H1 (cell line): ENCODE results near the gene MTM1. TPM values are rescaled to one million over a fixed set of nuclear protein-coding genes. Genes with fewer than 3 reads are reported as not detected.

Source experiments
- CTCF ChIA-PET: fragments of 300-600 bp; sonication (Branson Sonifier 250); formaldehyde crosslinking; loops from one replicate; lab custom pipeline; 2021; ENCODE audit not compliant: partially characterized antibody; lab: Charles Lee
- POLR2A ChIA-PET: fragments of 300-600 bp; sonication (Branson Sonifier 250); formaldehyde crosslinking; loops from one replicate; lab custom pipeline; 2021; ENCODE audit warnings: inconsistent platforms; ENCODE audit not compliant: partially characterized antibody; lab: Charles Lee
- DNase-seq, 2 experiments: peaks; one replicate each; pipeline versions ENCODE4 v3.0.0 to v3.0.0-alpha.2; 2010 to 2022; ENCODE audit warnings: low spot score in 2 of 2, low read depth in 1 of 2, mixed read lengths in 1 of 2
- FAIRE-seq: peaks from 2 replicates; lab custom pipeline; 2011; peaks lifted over from hg19 to GRCh38; lab: Jason Lieb, UNC
- H2AFZ ChIP-seq: 2 replicates; pipeline ENCODE4 v1.8.1; 2012; ENCODE audit warnings: low read length, inconsistent platforms
- H2AK5ac ChIP-seq: 2 replicates; pipeline ENCODE4 v1.6.1; 2013; ENCODE audit warnings: low read depth, low read length
- H2BK120ac ChIP-seq: replicated peaks from 2 replicates; pipeline ENCODE3; 2013; ENCODE audit warnings: low read depth, low read length, inconsistent platforms
- H2BK12ac ChIP-seq: 2 replicates; pipeline ENCODE4 v1.6.1; 2013; ENCODE audit warnings: low read depth, low read length
- H2BK15ac ChIP-seq: 2 replicates; pipeline ENCODE4 v1.6.1; 2013; ENCODE audit warnings: low read length
- H2BK20ac ChIP-seq: 2 replicates; pipeline ENCODE4 v1.6.1; 2013; ENCODE audit warnings: low read length
- H2BK5ac ChIP-seq: 2 replicates; pipeline ENCODE4 v1.6.1; 2013; ENCODE audit warnings: low read depth, low read length
- H3K14ac ChIP-seq: 2 replicates; pipeline ENCODE4 v1.6.1; 2013; ENCODE audit warnings: inconsistent platforms; ENCODE audit not compliant: insufficient read length
- H3K18ac ChIP-seq: 2 replicates; pipeline ENCODE4 v1.6.1; 2013; ENCODE audit warnings: low read length; ENCODE audit errors: extremely low read depth
- H3K23ac ChIP-seq: 2 replicates; pipeline ENCODE4 v1.6.1; 2013; ENCODE audit warnings: inconsistent platforms; ENCODE audit not compliant: insufficient read length
- H3K23me2 ChIP-seq: 2 replicates; pipeline ENCODE4 v1.6.1; 2013; ENCODE audit warnings: low read depth, low read length
- H3K27ac ChIP-seq: 2 replicates; pipeline ENCODE4 v1.6.1; 2011; ENCODE audit warnings: low read depth, low read length, inconsistent platforms
- H3K27me3 ChIP-seq, 4 experiments: replicated peaks in 1 of 4; 1 replicate in 1 of 4; 2 replicates in 3 of 4; pipeline versions ENCODE4 v1.6.1 to v1.8.1; 2011 to 2013; ENCODE audit warnings: low read length in 3 of 4, mild to moderate bottlenecking in 3 of 4, inconsistent platforms in 2 of 4, mixed read lengths in 2 of 4, moderate library complexity in 1 of 4; ENCODE audit not compliant: control insufficient read depth in 3 of 4, insufficient read depth in 3 of 4; ENCODE audit errors: extremely low read depth in 1 of 4
- H3K36me3 ChIP-seq, 4 experiments: 2 replicates each; pipeline versions ENCODE4 v1.6.1 to v1.8.1; 2011 to 2013; ENCODE audit warnings: mild to moderate bottlenecking in 4 of 4, low read length in 3 of 4, moderate library complexity in 2 of 4, control low read depth in 1 of 4, inconsistent platforms in 1 of 4; ENCODE audit not compliant: insufficient read depth in 4 of 4, control insufficient read depth in 2 of 4
- H3K4ac ChIP-seq: replicated peaks from 2 replicates; pipeline ENCODE3; 2013; ENCODE audit warnings: low read length, low read depth, mixed read lengths, inconsistent platforms; ENCODE audit not compliant: insufficient read length
- H3K4me1 ChIP-seq, 4 experiments: replicated peaks in 1 of 4; 1 replicate in 1 of 4; 2 replicates in 3 of 4; pipeline versions ENCODE4 v1.6.1 to v1.8.1; 2011 to 2013; ENCODE audit warnings: low read length in 3 of 4, inconsistent platforms in 2 of 4, mixed read lengths in 1 of 4; ENCODE audit not compliant: insufficient read depth in 4 of 4, control insufficient read depth in 3 of 4
- H3K4me2 ChIP-seq, 2 experiments: 2 replicates each; pipeline versions ENCODE4 v1.6.1 to v1.8.1; 2011 to 2013; ENCODE audit warnings: low read depth in 2 of 2, low read length in 2 of 2, control low read depth in 1 of 2, inconsistent platforms in 1 of 2, mild to moderate bottlenecking in 1 of 2; ENCODE audit not compliant: insufficient read depth in 1 of 2
- H3K4me3 ChIP-seq, 4 experiments: fragments of 200-600, 300-600 bp in 1 of 4; sonication (generic), shearing (Covaris generic), sonication (Bioruptor Twin) in 1 of 4; 2 replicates each; pipeline versions ENCODE4 v1.5.1 to v1.8.1; 2011 to 2016; ENCODE audit warnings: low read length in 4 of 4, low read depth in 3 of 4, control low read depth in 2 of 4, inconsistent platforms in 2 of 4, mild to moderate bottlenecking in 2 of 4, mixed read lengths in 1 of 4, moderate library complexity in 1 of 4; ENCODE audit not compliant: insufficient read depth in 2 of 4; ENCODE audit errors: extremely low read depth in 1 of 4
- H3K56ac ChIP-seq: replicated peaks from 2 replicates; pipeline ENCODE3; 2013; ENCODE audit warnings: low read depth, mild to moderate bottlenecking, mixed read lengths, low read length, inconsistent platforms; ENCODE audit not compliant: insufficient read length
- H3K79me1 ChIP-seq: 2 replicates; pipeline ENCODE4 v1.6.1; 2013; ENCODE audit warnings: low read depth, low read length, control low read depth
- H3K79me2 ChIP-seq, 2 experiments: 2 replicates each; pipeline versions ENCODE4 v1.6.1 to v1.8.1; 2012 to 2013; ENCODE audit warnings: low read length in 2 of 2, mild to moderate bottlenecking in 2 of 2, inconsistent platforms in 1 of 2; ENCODE audit not compliant: insufficient read depth in 2 of 2, control insufficient read depth in 1 of 2
- H3K9ac ChIP-seq, 4 experiments: replicated peaks in 1 of 4; 1 replicate in 1 of 4; 2 replicates in 3 of 4; pipeline versions ENCODE4 v1.6.1 to v1.8.1; 2011 to 2013; ENCODE audit warnings: low read depth in 3 of 4, low read length in 3 of 4, control low read depth in 2 of 4, mild to moderate bottlenecking in 2 of 4, moderate library complexity in 2 of 4, inconsistent platforms in 1 of 4; ENCODE audit errors: extremely low read depth in 1 of 4
- H3K9me3 ChIP-seq, 2 experiments: 2 replicates each; pipeline versions ENCODE4 v1.6.1 to v1.8.1; 2012 to 2013; ENCODE audit warnings: mild to moderate bottlenecking in 2 of 2, moderate library complexity in 2 of 2, control low read depth in 1 of 2, inconsistent platforms in 1 of 2, low read depth in 1 of 2, low read length in 1 of 2, mixed read lengths in 1 of 2; ENCODE audit not compliant: insufficient read depth in 2 of 2
- H4K20me1 ChIP-seq, 2 experiments: replicated peaks in 1 of 2; 2 replicates each; pipeline versions ENCODE3 to v1.8.1; 2011 to 2013; ENCODE audit warnings: inconsistent platforms in 2 of 2, low read length in 2 of 2, mild to moderate bottlenecking in 1 of 2; ENCODE audit not compliant: insufficient read depth in 2 of 2, control insufficient read depth in 1 of 2
- H4K5ac ChIP-seq: 2 replicates; pipeline ENCODE4 v1.6.1; 2013; ENCODE audit warnings: low read length, low read depth, mixed read lengths, inconsistent platforms; ENCODE audit not compliant: insufficient read length
- H4K8ac ChIP-seq: 2 replicates; pipeline ENCODE4 v1.8.0; 2013; ENCODE audit warnings: mild to moderate bottlenecking, moderate library complexity, low read length, inconsistent platforms; ENCODE audit not compliant: insufficient read depth; ENCODE audit errors: extremely low read depth
- H4K91ac ChIP-seq: replicated peaks from 2 replicates; pipeline ENCODE3; 2013; ENCODE audit warnings: low read length, mixed read lengths, inconsistent platforms; ENCODE audit not compliant: insufficient read length
- BCL11A ChIP-seq, 2 experiments: IDR thresholded peaks; one replicate each; pipeline ENCODE4 v1.6.1; 2011; ENCODE audit warnings: low read depth in 2 of 2, low read length in 2 of 2, mild to moderate bottlenecking in 2 of 2
- GTF2F1 ChIP-seq: IDR thresholded peaks from 2 replicates; pipeline ENCODE4 v1.6.1; 2012; ENCODE audit warnings: low read depth, low read length, improper control_type of control experiment, borderline replicate concordance
- KDM1A ChIP-seq: fragments of 200-600, 300-600 bp; sonication (generic); IDR thresholded peaks from 2 replicates; pipeline ENCODE4 v1.7.1; 2016; ENCODE audit warnings: mild to moderate bottlenecking, low read length, borderline replicate concordance
- POLR2AphosphoS5 ChIP-seq: IDR thresholded peaks from 2 replicates; pipeline ENCODE4 v1.6.1; 2011; ENCODE audit warnings: low read depth, low read length
- RFX5 ChIP-seq: IDR thresholded peaks from 2 replicates; pipeline ENCODE4 v1.6.1; 2011; ENCODE audit warnings: low read depth, low read length, improper control_type of control experiment, borderline replicate concordance
- SP2 ChIP-seq: IDR thresholded peaks from 2 replicates; pipeline ENCODE4 v1.6.1; 2012; ENCODE audit warnings: mild to moderate bottlenecking, low read length, inconsistent platforms
- WGBS, 2 experiments: shearing (Covaris generic) in 1 of 2; methylation state at CpG; one replicate each; pipeline versions ENCODE4 v1.1.6 to v1.1.7; 2013 to 2015; ENCODE audit warnings: low lambda C conversion rate in 2 of 2, mixed read lengths in 2 of 2, inconsistent platforms in 1 of 2, low coverage in 1 of 2, missing lambda C conversion rate in 1 of 2; ENCODE audit not compliant: insufficient replicate concordance in 2 of 2, insufficient coverage in 1 of 2, insufficient read length in 1 of 2; ENCODE audit errors: extremely low coverage in 1 of 2, missing lambda C conversion rate in 1 of 2; 5-methylcytosine and 5-hydroxymethylcytosine counted together
- polyA plus RNA-seq, 7 experiments: library from polyadenylated mRNA; depleted of rRNA in 3 of 7; stranded (reverse) in 5 of 7; unstranded in 2 of 7; fragments of >200 nt in 5 of 7; fragments of 200-250 nt in 2 of 7; gene quantifications; 1 replicate in 5 of 7; 2 replicates in 1 of 7; 4 replicates in 1 of 7; pipeline versions ENCODE4 v1.2.1 to v1.2.3, GENCODE V29; 2011 to 2013; ENCODE audit warnings: missing spikeins in 2 of 7, mixed read lengths in 2 of 7
- total RNA-seq: library from RNA; stranded (reverse); fragmentation: NEBNext Ultra II Directional; extraction: Animal tissue kit (Norgen Biotek cat#: 25700); gene quantifications from 2 replicates; pipeline ENCODE4 v1.2.1, GENCODE V29; 2021
- TF ChIP-seq, protein P1 (sequence below): IDR thresholded peaks from 2 replicates; pipeline ENCODE4 v1.6.1; 2012; ENCODE audit warnings: inconsistent platforms

MTM1 gene
- total and polyA plus RNA-seq, 2 of the 8 experiments (the other 6 are each of a cell fraction or from before 2014, with no cell fraction given), result 2.3 to 8.4 TPM

- no peak overlapping the region for H4K91ac ChIP-seq
- no peak overlapping the region for H4K5ac ChIP-seq
- CTCF ChIA-PET, result interaction anchor here (1.3 kb wide), 1 partner anchor 97 kb away, joined by 3 read pairs; no protein-coding TSS in a partner anchor
- no peak overlapping the region for H3K27ac ChIP-seq
- DNase-seq (no peak), FAIRE-seq (no peak)
- H3K18ac ChIP-seq, result no peak overlapping the region
- no peak overlapping the region for H2AFZ ChIP-seq
- H3K23me2 ChIP-seq, result no peaks in the 10 kb centered on the region
- no peak overlapping the region for H2BK5ac ChIP-seq
- no peak overlapping the region for H3K23ac ChIP-seq
- H3K4me1 ChIP-seq, result peaks cover 0 to 2% (median 0%) of the 10 kb centered on the region in 4 experiments; a peak in 1 of 7 replicates
- no peaks in the 10 kb centered on the region; a peak in 2 of 7 replicates for H3K27me3 ChIP-seq
- no peaks in the 10 kb centered on the region for H3K79me2 ChIP-seq
- no peak overlapping the region for H3K14ac ChIP-seq
- no peak overlapping the region for H3K4ac ChIP-seq
- H3K36me3 ChIP-seq, result no peaks in the 10 kb centered on the region
- H2AK5ac ChIP-seq, result no peak overlapping the region
- no peak overlapping the region for H2BK12ac ChIP-seq
- no peak overlapping the region for H3K9ac ChIP-seq
- H3K4me2 ChIP-seq, result no peak overlapping the region
- no peaks in the 10 kb centered on the region for H3K79me1 ChIP-seq
- H4K20me1 ChIP-seq, result no peaks in the 10 kb centered on the region
- H3K9me3 ChIP-seq, result no peaks in the 10 kb centered on the region
- no peak overlapping the region for H2BK20ac ChIP-seq
- H2BK15ac ChIP-seq, result no peak overlapping the region
- no peak overlapping the region for H4K8ac ChIP-seq
- POLR2A ChIA-PET, result no interaction called here
- 90% methylated on average over 5 of the region's 6 CpGs; no CpG with 5 or more reads in 1 of the 2 experiments for WGBS, 2 experiments
- H2BK120ac ChIP-seq, result no peak overlapping the region
- H3K56ac ChIP-seq, result no peak overlapping the region
- no peak overlapping the region for H3K4me3 ChIP-seq
- no peak for TF ChIP-seq POLR2AphosphoS5
- TF ChIP-seq, protein P1, sequence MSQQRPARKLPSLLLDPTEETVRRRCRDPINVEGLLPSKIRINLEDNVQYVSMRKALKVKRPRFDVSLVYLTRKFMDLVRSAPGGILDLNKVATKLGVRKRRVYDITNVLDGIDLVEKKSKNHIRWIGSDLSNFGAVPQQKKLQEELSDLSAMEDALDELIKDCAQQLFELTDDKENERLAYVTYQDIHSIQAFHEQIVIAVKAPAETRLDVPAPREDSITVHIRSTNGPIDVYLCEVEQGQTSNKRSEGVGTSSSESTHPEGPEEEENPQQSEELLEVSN, result no peak
- no peak for TF ChIP-seq SP2
- TF ChIP-seq GTF2F1, result no peak
- TF ChIP-seq BCL11A (IDR thresholded peaks at IDR 0.05; ENCODE audit: low read depth in 2 of 2, low read length in 2 of 2), result no peak
- TF ChIP-seq KDM1A, result no peak
- no peak for TF ChIP-seq RFX5
These were observed 27.5 kb upstream of the MTM1 start for GRCh38 chrX:150540965-150541364.
